HG02798 (cell line): ENCODE data around the gene TMBIM4.
"Not testable (repeated sequence)": the region's sequence is repeated elsewhere in the genome, so short reads cannot be mapped to it uniquely, and the experiment has no call there.

ENCODE experiments used
- ATAC-seq: cut with Tn5 transposase; IDR thresholded peaks from one replicate; pipeline ENCODE4 v1.9.1; 2021; ENCODE audit warnings: mild to moderate bottlenecking; ENCODE audit not compliant: unreplicated experiment, poor library complexity

TMBIM4 gene

DNA sequence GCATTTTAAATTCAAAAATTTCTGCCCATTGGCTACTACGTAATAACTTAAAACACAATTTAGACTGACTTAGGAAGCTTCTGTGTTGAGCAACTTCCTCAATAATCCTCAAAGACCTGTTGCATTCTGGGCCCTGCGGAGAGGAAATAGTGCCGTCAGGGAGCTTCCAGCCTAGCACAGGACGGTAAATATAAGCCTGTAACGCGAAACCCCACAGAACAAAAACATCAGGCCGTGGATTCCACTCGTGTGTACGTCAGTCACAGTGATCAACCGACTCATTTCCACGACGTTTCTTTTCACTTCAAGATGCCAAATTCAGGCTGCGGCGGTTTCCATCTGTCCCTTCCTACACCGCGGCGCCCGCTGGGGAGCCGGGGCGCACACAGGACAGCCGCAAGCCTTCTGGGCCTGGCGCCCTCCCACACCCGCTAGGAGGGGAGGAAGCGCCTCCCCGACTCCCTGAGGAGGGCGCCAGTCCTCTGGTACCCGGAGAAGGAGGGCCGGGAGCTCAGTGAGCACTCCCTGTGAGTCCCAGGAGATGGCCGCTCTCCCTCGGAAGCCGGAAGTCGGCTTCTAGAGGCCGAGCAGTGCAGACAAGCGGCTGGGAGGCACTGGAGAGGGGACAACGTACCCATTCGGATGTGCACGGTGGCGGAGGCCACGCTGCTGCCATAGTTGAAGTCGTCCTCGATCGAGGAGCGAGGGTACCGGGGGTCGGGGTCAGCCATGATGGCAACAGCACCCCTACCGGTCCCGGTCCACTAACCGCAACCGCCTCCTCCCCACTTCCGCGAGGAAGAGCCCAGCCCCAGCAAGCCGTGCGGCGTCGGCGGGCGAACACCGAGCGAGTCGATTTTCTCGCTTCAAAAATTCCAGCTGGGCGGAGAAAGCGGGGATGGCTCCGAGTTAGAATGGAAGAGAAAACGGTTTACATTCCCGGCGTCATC, at the start of gene TMBIM4:
Gene TMBIM4 (minus strand): TSS at position 776 of the 950 bp plus-strand sequence. CDS start 45 bp downstream, at position 731.
- peak; percentile 90 for ATAC-seq

DNA sequence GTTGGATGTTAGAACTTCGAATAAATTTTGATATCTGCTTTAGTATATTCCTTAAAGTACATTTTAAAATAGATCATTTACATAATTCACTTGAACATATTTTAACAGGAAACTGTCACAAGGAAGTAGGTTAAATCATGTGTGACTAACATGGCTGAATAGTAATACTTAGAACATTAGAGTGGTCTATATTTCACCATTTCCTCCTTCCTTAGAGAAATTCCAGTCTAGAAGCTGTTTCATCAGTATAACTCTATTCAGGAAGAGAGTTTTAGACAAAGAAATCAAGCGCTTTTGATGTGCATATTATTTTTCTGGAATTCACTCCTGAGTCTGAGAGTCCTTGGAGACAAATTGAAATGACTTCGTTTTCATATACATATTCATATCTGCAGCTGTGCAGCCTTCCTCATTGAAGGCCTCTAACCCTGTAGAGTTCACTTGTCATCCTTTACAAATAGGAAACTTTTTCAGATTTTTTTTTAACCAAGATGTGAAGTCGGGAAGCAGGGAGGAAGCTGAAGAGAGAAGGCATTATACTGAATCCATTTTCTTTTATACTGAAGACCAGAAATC, 47.6 kb upstream of the TMBIM4 start:
- no peak for ATAC-seq

GRCh38 chr12:66213011-66213410, 43.2 kb upstream of the TMBIM4 start:
- not testable (repeated sequence) for ATAC-seq

DNA sequence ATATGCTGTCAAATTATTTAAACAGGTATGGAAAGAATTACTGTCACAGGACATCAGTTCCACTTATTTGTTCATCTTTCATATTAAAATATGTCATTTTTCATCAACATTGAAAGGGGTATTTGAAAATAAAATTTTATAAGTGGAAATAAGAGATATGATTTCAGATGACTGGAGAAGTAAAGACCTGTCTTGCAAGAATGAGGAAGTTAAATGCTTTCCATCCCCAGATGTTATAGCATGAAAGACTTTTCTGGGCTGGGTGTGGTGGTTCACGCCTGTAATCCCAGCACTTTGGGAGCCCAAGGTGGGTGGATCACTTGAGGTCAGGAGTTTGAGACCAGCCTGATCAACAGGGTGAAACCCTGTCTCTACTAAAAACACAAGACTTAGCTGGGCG, 41.8 kb upstream of the TMBIM4 start:
- ATAC-seq: not testable (repeated sequence)

DNA sequence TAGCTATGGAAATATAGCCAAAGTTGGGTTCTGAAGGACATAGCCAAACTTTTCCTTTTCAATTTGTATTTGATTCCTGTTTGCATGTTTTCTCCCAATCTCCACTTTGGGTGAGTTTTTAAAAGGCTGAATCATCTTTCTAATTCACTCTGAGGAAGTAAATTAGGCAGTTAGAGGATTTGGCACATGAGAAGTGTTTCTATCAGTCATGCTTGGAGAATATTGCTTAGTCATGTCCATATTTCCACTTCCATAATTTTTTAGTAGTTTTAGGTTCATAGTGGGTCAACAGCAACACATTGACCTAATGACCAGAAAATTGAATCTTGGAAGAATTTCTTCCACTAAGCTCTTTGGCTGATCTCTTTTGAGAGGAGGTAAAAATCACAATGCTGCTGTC, 41.0 kb upstream of the TMBIM4 start:
- no peak for ATAC-seq

GRCh38 chr12:66206141-66206540, 36.3 kb upstream of the TMBIM4 start:
- ATAC-seq: no peak

- no peak for ATAC-seq
Measured at GRCh38 chr12:66203820-66204219, 34.0 kb upstream of the TMBIM4 start.

- no peak for ATAC-seq
Measured at GRCh38 chr12:66199831-66200509, 30.2 kb upstream of the TMBIM4 start.

- ATAC-seq: no peak
Measured at GRCh38 chr12:66199141-66199540, 29.3 kb upstream of the TMBIM4 start.

GRCh38 chr12:66197495-66197921, 27.7 kb upstream of the TMBIM4 start:
- ATAC-seq: no peak

DNA sequence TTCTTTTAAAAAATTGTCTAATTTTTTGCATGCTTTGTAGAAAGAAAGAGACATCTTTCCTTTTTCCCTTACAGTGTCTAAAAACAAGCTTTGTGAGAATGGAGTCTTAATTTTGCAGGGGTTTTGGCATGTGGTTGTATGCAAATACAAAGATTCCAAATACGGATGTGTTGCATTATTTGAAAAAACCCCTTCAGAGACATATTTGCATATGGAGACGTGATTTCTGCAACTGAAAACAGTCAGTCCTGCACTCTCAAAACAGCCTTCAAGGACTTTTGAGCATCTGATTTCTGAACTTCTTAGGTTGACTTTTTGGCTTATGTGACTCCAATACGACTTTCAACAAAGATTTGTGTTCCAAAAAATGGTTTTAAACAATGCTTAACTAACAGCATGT, 27.0 kb upstream of the TMBIM4 start:
- peak; percentile 92 for ATAC-seq

DNA sequence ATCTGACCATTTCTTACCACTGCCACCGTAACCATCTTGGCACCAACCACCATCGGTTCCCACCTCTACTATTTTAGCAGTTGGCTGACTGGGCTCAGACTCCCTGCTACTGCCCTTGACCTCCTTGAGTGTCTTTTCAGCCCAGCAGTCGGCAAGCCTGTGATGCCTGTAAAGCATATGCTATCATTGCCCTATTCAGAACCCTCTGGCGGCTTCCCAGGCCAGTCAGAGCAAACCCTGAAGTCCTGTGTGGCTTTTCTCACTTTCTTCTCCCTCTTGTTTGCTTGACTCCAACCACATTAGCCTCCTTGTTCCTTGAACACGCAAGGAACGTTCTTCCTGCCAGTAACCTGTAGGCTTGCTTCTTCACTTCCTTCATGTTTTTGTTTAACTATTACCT, 25.4 kb upstream of the TMBIM4 start:
- ATAC-seq: peak; percentile 29

- ATAC-seq: no peak
Measured at GRCh38 chr12:66194122-66194521, 24.3 kb upstream of the TMBIM4 start.

GRCh38 chr12:66191547-66192126, 21.8 kb upstream of the TMBIM4 start:
- no peak for ATAC-seq

DNA sequence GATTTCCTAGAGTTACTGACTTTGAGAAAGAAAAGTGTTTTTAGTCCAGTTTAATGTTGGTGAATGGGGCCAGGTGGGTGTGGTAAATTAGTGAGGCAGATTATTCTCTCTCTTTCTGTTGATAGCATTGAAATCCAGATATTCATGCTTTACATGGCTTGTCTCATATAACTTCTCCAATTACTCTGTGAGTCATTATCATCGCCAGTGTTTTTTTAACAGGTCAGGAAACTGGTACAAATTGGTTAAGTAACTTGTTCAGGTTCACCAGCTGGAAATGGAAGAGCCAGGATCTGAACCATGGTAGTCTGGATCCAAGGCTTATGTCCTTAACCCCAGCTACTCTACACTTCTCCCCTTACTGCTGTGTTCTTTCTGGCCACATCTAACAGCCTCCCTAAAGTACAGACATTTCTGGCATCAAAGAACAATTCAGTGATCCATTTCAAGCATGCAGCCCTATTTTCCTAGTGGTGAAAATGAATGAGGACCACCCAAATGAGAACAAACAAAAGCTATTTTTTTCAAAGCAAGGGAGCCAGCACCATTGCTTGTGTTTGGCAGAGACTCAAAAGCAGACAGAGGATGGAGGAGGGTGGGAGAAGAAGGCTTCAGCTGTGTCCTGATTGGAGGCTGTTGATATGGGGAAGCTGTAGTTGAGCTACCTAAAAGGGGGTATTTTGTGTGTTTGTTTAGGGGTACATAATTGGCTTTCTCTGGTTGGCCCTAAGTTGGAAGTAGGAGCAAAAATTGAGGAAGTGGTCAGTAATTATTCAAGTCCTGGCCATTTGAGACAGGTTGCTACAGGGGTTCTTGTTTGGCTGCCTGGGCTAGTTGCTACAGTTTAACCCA, 20.9 kb upstream of the TMBIM4 start:
- peak; percentile 23 for ATAC-seq

GRCh38 chr12:66189889-66190288, 20.1 kb upstream of the TMBIM4 start:
- no peak for ATAC-seq

GRCh38 chr12:66189486-66189843, 19.7 kb upstream of the TMBIM4 start:
- peak; percentile 1 for ATAC-seq

- peak; percentile 73 for ATAC-seq
Measured at GRCh38 chr12:66188584-66189485, 19.0 kb upstream of the TMBIM4 start, which contains the start of gene IRAK3. IRAK3 (plus strand) TSS chr12:66189214; CDS start chr12:66189300, 86 bp downstream.

DNA sequence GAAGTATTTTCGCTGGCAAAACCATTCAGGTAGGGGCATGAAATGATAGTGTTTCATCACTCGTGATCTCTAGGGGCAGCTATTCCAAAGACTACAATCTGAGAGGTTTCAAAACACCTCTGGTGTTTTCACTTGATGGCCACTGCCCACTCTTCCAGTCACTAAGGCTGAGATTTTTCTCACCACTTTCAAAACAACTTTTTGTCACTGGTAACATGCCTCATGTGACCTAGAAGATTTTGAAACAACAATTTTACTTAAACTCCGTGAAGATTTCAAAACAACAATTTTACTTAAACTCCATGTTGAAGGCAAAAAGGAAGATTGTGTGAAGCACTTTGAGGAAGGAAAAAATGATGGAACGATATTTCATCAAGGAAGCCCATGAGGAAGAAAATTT, 18.0 kb upstream of the TMBIM4 start:
- ATAC-seq: no peak
